Subcutaneous adipose tissue (tissue), 4 donors: ENCODE data around the gene ZBTB46. TPM values are rescaled to one million over a fixed set of nuclear protein-coding genes. Genes with fewer than 3 reads are reported as not detected.

Experiments used
- CTCF ChIP-seq: fragments of 450-650 bp; IDR thresholded peaks from one replicate; pipeline ENCODE4 v1.5.1; 2016; ENCODE audit warnings: low read depth, mild to moderate bottlenecking, control low read depth, antibody characterized with exemption, moderate library complexity
- total RNA-seq, 4 donors: library from RNA; depleted of rRNA; stranded (reverse); fragments of >200 nt; gene quantifications; one replicate each; pipeline ENCODE4 v1.1.0, GENCODE V29; 2016

The ZBTB46 gene
- total RNA-seq, 4 donors from 2014 or later = 5.7 to 45.2 (median 7.4) TPM

GRCh38 chr20:63736893-63737694 is 94.0 kb downstream of the ZBTB46 start:
- TF ChIP-seq CTCF = no peak

DNA sequence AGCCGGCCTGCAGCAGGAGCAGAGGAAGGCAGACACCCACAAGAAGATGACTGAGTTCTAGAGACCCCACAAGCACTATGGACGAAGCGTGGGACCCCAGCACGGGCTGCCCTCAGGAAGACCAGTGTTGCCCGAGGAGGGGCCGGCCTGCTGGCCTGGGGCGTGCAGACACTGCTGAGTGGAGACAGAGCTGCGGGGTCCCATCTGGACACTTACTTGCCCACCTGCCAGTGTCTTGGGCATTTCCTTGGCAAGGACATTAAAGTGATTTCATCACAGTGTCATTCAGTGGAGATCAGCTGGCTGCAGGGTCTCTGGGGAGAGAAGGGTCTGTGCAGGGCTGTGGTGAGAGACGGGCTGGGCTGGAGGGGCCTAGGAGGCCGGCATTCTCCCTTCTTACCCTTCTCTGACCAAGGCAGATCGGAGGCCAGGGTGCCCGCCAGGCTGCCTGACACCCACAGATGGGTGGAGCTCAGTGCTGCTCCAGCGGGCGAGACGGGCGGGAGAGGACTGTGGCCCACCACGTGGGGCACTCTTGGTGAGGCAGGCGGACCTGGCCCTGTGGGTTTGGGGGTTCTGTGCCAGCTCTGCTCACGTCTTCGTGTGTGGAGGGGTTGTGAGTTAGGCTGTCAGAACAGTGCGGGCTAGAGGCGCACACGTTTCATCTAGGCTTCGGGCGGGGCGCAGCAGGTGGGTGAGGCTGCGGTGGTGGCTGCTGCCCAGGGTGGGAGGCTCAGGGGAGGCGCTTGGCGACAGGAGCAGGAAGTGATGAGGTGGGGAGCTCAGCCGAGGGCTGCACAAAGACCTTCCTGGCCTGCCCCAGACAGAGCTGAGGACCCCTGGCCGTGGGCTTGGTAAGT is 95.0 kb downstream of the ZBTB46 start, which contains the start of gene LIME1:
TSS of gene LIME1 (plus strand) at position 806 of the 860 bp plus-strand sequence. CDS start 886 bp downstream, outside the sequence.
- no peak for TF ChIP-seq CTCF

GRCh38 chr20:63734946-63735858 is 95.9 kb downstream of the ZBTB46 start:
- TF ChIP-seq CTCF = no peak

GRCh38 chr20:63734111-63734945 is 96.7 kb downstream of the ZBTB46 start:
- TF ChIP-seq CTCF = no peak

GRCh38 chr20:63733579-63734081 is 97.4 kb downstream of the ZBTB46 start:
- TF ChIP-seq CTCF = no peak

DNA sequence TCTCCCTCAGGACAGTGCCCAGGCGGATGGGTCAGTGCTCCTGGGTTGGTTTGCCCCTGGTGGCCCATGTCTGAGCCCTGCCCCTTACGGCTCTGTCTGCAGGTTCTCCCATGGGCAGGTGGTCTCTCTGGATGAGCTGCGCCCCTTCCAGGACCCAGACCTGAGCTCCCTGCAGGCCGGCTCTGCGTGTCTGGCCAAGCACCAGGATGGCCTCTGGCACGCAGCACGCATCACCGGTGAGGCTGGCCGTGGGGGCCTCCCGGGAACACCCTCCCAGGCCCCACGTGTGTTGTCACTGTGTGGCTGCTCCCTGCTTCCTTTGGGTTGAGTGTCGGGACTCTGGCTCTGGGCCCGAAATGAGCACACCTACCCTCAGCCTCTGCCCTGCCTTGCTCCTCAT is 97.9 kb downstream of the ZBTB46 start:
- TF ChIP-seq CTCF = no peak
